ENCODE data around the gene PDSS2. TPM values are rescaled to one million over a fixed set of nuclear protein-coding genes. Genes with fewer than 3 reads are reported as not detected.

The PDSS2 gene
- total and polyA plus RNA-seq, 9 of the 15 experiments (the other 6 are each of a cell fraction or from before 2014, with no cell fraction given), result 5.8 to 21.1 (median 12.0) TPM

- TF ChIP-seq ZBTB40 (IDR thresholded peaks at IDR 0.05) (no peak), ZBTB40 (CRISPR knock-in tag; IDR thresholded peaks at IDR 0.05) (no peak), GABPA (tag; conservative IDR thresholded peaks at IDR 0.05; ENCODE audit: low read depth) (no peak), ZNF609 (CRISPR knock-in tag; IDR thresholded peaks at IDR 0.05; ENCODE audit: borderline replicate concordance) (no peak), ETS2 (tag; IDR thresholded peaks at IDR 0.05; ENCODE audit: borderline replicate concordance, poor library complexity, severe bottlenecking) (no peak), DMBX1 (CRISPR knock-in tag; IDR thresholded peaks at IDR 0.05; ENCODE audit: borderline replicate concordance) (no peak), ETV1 (tag; conservative IDR thresholded peaks at IDR 0.05; ENCODE audit: low read depth) (no peak), ZNF274 (IDR thresholded peaks at IDR 0.05; ENCODE audit: borderline replicate concordance, low read depth, low read length) (no peak)
Measured at GRCh38 chr6:107408714-107409113, 50.6 kb downstream of the PDSS2 start (continued).
